Muscle of back (tissue), 11 donors: Measurements from ENCODE around the gene COX4I2. TPM values are rescaled to one million over a fixed set of nuclear protein-coding genes. Genes with fewer than 3 reads are reported as not detected.
"Not testable (repeated sequence)": the region's sequence is repeated elsewhere in the genome, so short reads cannot be mapped to it uniquely, and the experiment has no call there.

Experiments
- DNase-seq, 3 donors: peaks; one replicate each; pipeline versions ENCODE4 v3.0.0 to v3.0.0-alpha.2; 2013
- polyA plus RNA-seq, 10 donors: library from polyadenylated mRNA; unstranded; fragments of 120-200 nt; gene quantifications; one replicate each; pipeline ENCODE4 v1.2.1, GENCODE V29; 2013; ENCODE audit not compliant: insufficient read length in 10 of 10

Gene COX4I2
- polyA plus RNA-seq, 10 donors: 6.9 to 11.3 (median 9.1) TPM

DNA sequence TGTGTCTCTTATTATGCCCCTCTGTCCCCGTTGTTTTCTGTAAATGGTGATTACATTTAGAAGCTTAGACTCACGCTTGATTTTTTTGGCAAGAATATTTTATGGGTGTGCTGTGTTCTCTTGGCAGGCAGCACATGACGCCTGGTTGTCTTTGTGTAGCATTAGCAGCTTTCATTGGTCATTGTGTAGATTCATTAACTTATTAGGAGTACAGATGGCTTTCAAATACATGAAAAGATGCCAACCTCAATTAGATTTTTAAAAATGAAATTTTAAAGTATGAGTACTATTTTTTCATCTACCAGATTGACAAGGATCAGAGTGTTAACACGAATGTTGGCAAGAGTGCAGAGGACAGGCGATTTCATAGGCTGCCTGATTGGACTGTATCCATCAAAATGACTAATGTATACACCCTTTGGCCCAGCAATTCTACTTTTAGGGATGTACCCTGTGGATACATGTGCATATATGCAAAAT is 15.2 kb downstream of the COX4I2 start:
- DNase-seq: peak in 1 of 3 donors; percentile 65

GRCh38 chr20:31653561-31653960 is 15.8 kb downstream of the COX4I2 start:
- DNase-seq: no peak

- DNase-seq: no peak
Observed at GRCh38 chr20:31654534-31654933, 16.8 kb downstream of the COX4I2 start.

GRCh38 chr20:31661625-31662371 is 24.1 kb downstream of the COX4I2 start:
- peak; percentile 74 to 92 (median 87) for DNase-seq

DNA sequence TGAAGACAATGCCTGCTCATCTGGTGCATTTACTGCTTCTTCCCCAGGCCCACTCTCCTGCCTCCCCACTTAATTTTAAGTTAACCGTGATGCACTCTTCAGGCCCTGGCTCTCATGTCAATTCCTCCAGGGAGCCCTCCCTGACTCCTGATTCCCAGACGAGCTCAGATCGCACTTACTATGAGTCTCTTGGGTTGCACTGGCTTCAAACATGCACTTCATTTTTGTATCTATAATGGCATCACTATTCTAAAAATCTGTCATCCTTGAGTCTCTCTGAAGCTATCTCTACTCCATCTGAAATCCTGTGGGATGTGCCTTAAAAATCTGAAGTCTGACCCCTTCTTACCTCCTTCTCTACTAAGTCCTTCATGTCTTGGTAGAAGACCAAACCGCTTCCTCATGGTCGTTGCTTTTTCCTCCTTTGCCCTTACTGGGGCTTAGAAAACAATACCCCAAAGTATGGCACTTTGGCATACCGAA is 24.7 kb downstream of the COX4I2 start:
- no peak for DNase-seq

DNA sequence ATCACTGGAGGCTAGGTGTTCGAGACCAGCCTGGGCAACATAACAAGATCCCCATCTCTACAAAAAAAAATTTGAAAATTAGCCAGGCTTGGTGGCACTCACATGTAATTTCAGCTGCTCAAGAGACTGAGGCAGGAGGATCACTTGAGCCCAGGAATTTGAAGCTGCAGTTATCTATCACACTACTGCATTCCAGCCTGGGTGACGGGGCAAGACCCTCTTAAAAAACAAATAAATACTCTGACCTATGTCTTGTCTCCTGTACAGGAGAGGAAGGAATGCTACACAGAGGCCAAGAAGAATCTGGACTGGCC is 25.8 kb downstream of the COX4I2 start:
- no peak for DNase-seq

GRCh38 chr20:31663838-31664695 is 26.4 kb downstream of the COX4I2 start:
- DNase-seq: no peak

DNA sequence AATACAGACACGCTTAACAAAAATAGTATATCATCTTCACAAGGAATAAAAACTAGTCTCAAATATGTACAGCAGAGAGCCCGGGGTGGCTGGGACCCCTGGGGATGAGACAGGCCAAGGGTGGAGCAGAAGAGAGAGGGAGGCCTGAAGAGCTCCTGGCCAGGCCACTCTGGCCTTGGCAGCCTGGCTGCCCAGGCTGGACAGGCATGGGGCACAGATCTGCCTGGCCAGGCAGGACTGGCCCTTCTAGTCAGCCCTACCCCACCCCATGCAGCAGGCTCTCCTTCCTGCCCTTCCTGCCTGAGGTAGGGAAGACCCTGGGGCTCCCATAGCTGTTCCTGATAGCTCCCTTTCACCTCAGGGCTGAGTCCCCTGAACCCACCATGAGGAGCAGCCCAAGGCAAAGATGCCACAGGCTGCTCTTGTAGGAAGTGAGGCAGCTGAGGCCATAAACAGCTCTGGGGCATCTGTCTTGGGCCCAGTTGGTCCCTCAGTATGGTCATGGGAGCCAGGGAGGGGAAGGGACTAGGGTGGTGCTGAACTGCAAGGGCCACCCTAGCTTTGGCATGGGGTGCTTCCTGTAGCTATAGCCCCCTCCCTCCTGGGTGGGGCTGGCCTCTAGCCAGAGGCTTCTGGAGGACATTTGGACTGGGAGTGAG is 27.1 kb downstream of the COX4I2 start:
- no peak for DNase-seq

- no peak for DNase-seq
Observed at GRCh38 chr20:31665753-31666152, 28.0 kb downstream of the COX4I2 start.

GRCh38 chr20:31666258-31667042 is 28.7 kb downstream of the COX4I2 start:
- DNase-seq: no peak

DNA sequence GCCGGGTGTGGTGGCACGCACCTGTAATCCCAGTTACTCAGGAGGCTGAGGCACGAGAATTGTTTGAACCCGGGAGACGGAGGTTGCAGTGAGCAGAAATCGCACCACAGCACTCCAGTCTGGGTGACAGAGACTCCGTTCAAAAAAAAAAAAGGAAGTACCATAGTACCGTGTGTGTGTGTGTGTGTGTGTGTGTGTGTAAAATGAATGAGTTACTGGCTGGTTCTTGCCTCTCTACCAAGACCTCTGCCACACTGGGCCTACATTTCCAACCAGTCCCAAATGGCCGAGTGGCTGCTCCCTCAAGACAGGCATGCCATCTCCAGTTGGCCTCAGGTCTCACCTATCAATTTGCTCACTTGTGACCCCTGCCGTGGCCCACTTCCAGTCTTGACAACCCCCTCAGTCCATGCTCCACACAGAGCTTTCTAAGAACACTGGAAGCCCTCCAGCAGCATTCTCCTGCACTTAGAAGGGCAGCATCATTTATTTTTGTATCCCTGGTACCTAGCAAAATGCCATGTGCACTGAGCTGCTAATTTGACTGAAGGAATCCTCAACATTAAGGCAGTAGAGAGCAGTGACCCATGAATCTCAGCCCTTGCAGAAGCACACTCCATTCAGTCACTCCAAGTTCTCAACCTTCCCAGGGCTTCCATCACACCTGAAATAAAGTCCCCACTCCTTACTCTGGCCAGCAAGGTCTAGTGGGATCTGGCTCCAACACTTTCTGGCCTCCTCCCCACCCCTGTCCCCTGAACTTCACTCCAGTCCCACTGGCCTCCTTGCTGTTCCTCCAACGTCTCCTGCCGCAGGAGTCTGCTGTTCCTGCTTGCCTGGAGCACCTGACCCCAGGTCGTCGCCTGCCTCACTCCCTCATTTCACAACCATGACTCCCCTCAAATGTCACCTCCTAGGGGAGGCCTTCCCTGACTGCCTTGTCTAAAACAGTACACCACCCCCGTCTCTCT is 29.9 kb downstream of the COX4I2 start:
- no peak for DNase-seq

GRCh38 chr20:31668944-31669343 is 31.2 kb downstream of the COX4I2 start:
- DNase-seq: not testable (repeated sequence)

GRCh38 chr20:31669876-31670275 is 32.2 kb downstream of the COX4I2 start:
- no peak for DNase-seq

GRCh38 chr20:31670371-31671228 is 32.9 kb downstream of the COX4I2 start:
- no peak for DNase-seq

GRCh38 chr20:31671324-31671723 is 33.6 kb downstream of the COX4I2 start:
- DNase-seq: no peak

- DNase-seq: no peak
Observed at GRCh38 chr20:31673435-31673834, 35.7 kb downstream of the COX4I2 start.

GRCh38 chr20:31673943-31674463 is 36.3 kb downstream of the COX4I2 start:
- DNase-seq: no peak

GRCh38 chr20:31674895-31675827 is 37.4 kb downstream of the COX4I2 start:
- peak in 1 of 3 donors; percentile 60 for DNase-seq
